ENCODE measurements around the gene NXPH4.

Gene NXPH4

GRCh38 chr12:57224973-57225679 is 8.5 kb downstream of the NXPH4 start:
- no peak for DNase-seq (ENCODE audit: low read depth, low spot score)
- Histone ChIP-seq H3K27ac (no peak overlapping the region), H3K36me3 (ENCODE audit: insufficient read depth, low read length) (no peaks in the 10 kb centered on the region), H3K9me3 (ENCODE audit: low read depth, low read length) (no peaks in the 10 kb centered on the region), H3K9ac (ENCODE audit: insufficient read length) (no peak overlapping the region), H3K4me3 (no peak overlapping the region)
- TF ChIP-seq POLR2AphosphoS5 (IDR thresholded peaks at IDR 0.05; ENCODE audit: borderline replicate concordance, low read depth, low read length): no peak
- TF ChIP-seq FOXP2 (optimal IDR thresholded peaks at IDR 0.05; ENCODE audit: control extremely low read depth, extremely low read length, insufficient read depth): no peak
- no peak for TF ChIP-seq EZH2 (IDR thresholded peaks at IDR 0.05)

- H3K27ac ChIP-seq: no peak overlapping the region
These were observed 9.2 kb downstream of the NXPH4 start for GRCh38 chr12:57225680-57226210.

GRCh38 chr12:57226588-57227314 is 10.2 kb downstream of the NXPH4 start:
- H3K9me3 ChIP-seq (ENCODE audit: low read depth, low read length): no peaks in the 10 kb centered on the region
- no peak for DNase-seq (ENCODE audit: low read depth, low spot score)
- H3K36me3 ChIP-seq (ENCODE audit: insufficient read depth, low read length): peaks cover 11% of the 10 kb centered on the region
- 0 out of 2 replicates have a peak overlapping the region, but pooled peaks have one; percentile 31 for H3K27ac ChIP-seq
- no peak overlapping the region for H3K9ac ChIP-seq (ENCODE audit: insufficient read length)
- TF ChIP-seq POLR2AphosphoS5 (IDR thresholded peaks at IDR 0.05; ENCODE audit: borderline replicate concordance, low read depth, low read length): no peak
- no peak for TF ChIP-seq EZH2 (IDR thresholded peaks at IDR 0.05)
- TF ChIP-seq FOXP2 (optimal IDR thresholded peaks at IDR 0.05; ENCODE audit: control extremely low read depth, extremely low read length, insufficient read depth): no peak
- H3K4me3 ChIP-seq: no peak overlapping the region

More at GRCh38 chr12:57225680-57226210, 9.2 kb downstream of the NXPH4 start:
- Histone ChIP-seq H3K4me3 (no peak overlapping the region), H3K36me3 (ENCODE audit: insufficient read depth, low read length) (peaks cover 1% of the 10 kb centered on the region; the same call in 1 of the 2 replicates), H3K9me3 (ENCODE audit: low read depth, low read length) (no peaks in the 10 kb centered on the region), H3K9ac (ENCODE audit: insufficient read length) (no peak overlapping the region)
- DNase-seq (ENCODE audit: low read depth, low spot score): no peak
- TF ChIP-seq EZH2 (IDR thresholded peaks at IDR 0.05) (no peak), POLR2AphosphoS5 (IDR thresholded peaks at IDR 0.05; ENCODE audit: borderline replicate concordance, low read depth, low read length) (no peak), FOXP2 (optimal IDR thresholded peaks at IDR 0.05; ENCODE audit: control extremely low read depth, extremely low read length, insufficient read depth) (no peak)

- H3K4me3 ChIP-seq: no peak overlapping the region
- no peaks in the 10 kb centered on the region for H3K9me3 ChIP-seq (ENCODE audit: low read depth, low read length)
- H3K36me3 ChIP-seq (ENCODE audit: insufficient read depth, low read length): peaks cover 19% of the 10 kb centered on the region
- TF ChIP-seq FOXP2 (optimal IDR thresholded peaks at IDR 0.05; ENCODE audit: control extremely low read depth, extremely low read length, insufficient read depth): no peak
- no peak for TF ChIP-seq EZH2 (IDR thresholded peaks at IDR 0.05)
- TF ChIP-seq POLR2AphosphoS5 (IDR thresholded peaks at IDR 0.05; ENCODE audit: borderline replicate concordance, low read depth, low read length): no peak
- H3K27ac ChIP-seq: no peak overlapping the region
- DNase-seq (ENCODE audit: low read depth, low spot score): no peak
- H3K9ac ChIP-seq (ENCODE audit: insufficient read length): no peak overlapping the region
These were observed 10.9 kb downstream of the NXPH4 start for GRCh38 chr12:57227315-57228115.

DNA sequence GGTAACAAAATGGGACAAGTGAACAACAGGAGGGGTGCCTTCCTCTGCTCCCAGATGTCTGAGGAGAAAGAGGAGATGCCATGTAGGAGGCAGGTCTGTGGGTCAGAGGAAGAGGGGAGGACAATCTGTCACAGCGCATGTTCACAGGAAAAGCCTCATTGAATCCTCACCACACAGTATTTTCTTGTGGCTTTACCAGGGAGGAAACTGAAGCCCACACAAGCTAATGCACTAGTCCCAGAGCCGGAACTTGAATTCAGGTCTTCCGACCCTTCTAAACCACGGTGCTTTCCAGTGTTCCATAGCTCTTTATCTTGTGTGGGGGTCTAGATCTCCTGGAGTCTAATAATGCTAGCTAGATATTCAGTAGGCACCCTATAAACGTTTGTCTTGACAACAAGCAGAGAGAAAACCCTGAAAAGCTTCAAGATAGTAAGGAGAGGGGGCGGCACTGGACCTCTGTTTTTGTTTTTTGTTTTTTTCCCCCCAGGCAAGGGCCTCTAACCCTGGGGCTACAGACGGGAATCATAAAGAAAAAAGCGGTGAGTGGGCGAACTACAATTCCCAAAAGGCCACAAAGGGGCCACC is 12.5 kb downstream of the NXPH4 start:
- Histone ChIP-seq H3K4me3 (peak overlapping the region; percentile 84), H3K9me3 (ENCODE audit: low read depth, low read length) (no peaks in the 10 kb centered on the region), H3K9ac (ENCODE audit: insufficient read length) (peak overlapping the region; percentile 89), H3K27ac (peak overlapping the region; percentile 69), H3K36me3 (ENCODE audit: insufficient read depth, low read length) (peaks cover 35% of the 10 kb centered on the region)
- DNase-seq (ENCODE audit: low read depth, low spot score): no peak
- TF ChIP-seq FOXP2 (optimal IDR thresholded peaks at IDR 0.05; ENCODE audit: control extremely low read depth, extremely low read length, insufficient read depth): no peak

GRCh38 chr12:57229634-57230380 is 13.2 kb downstream of the NXPH4 start, which contains the start of gene SHMT2:
TSS of gene SHMT2 (plus strand) at chr12:57229711. CDS start at chr12:57229779, 68 bp downstream.
- peak within 1 kb of the TSS; percentile 89 for H3K9ac ChIP-seq (ENCODE audit: insufficient read length)
- DNase-seq (ENCODE audit: low read depth, low spot score): peak; percentile 86
- H3K9me3 ChIP-seq (ENCODE audit: low read depth, low read length): no peaks in the 10 kb centered on the region
- H3K4me3 ChIP-seq: peak within 1 kb of the TSS; percentile 84
- peaks cover 42% of the 10 kb centered on the region for H3K36me3 ChIP-seq (ENCODE audit: insufficient read depth, low read length)
- TF ChIP-seq POLR2AphosphoS5 (IDR thresholded peaks at IDR 0.05; ENCODE audit: borderline replicate concordance, low read depth, low read length) (peak; percentile 94), FOXP2 (optimal IDR thresholded peaks at IDR 0.05; ENCODE audit: control extremely low read depth, extremely low read length, insufficient read depth) (no peak)
- peak within 1 kb of the TSS; percentile 70 for H3K27ac ChIP-seq

All from SK-N-MC (cell line).